Measurements from ENCODE around the gene CIBAR2.
A peak's percentile ranks its signal among the peaks of the same experiment; 100 is the strongest.

The CIBAR2 gene

DNA sequence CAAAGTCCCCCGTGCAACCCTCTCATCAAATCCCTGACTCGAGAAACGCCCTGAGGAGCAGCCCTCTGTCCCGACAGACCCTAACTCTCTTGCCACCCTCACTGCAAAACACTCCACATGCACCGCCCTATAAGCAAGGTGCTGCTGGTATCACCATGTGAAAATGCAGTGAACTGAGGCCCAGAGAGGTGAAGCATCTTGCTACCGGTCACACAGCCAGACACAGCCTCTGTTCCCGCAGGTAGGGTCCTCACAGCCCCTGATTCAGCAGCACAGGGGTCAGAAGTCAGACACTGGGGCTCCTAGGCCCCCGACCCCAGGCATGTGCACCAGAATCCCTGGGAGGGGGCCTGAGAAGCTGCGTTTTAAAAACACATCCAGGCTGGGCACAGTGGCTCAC is 1.1 kb downstream of the CIBAR2 start:
- DNase-seq (ENCODE audit: low read depth) = no peak
- TF ChIP-seq, protein P1, sequence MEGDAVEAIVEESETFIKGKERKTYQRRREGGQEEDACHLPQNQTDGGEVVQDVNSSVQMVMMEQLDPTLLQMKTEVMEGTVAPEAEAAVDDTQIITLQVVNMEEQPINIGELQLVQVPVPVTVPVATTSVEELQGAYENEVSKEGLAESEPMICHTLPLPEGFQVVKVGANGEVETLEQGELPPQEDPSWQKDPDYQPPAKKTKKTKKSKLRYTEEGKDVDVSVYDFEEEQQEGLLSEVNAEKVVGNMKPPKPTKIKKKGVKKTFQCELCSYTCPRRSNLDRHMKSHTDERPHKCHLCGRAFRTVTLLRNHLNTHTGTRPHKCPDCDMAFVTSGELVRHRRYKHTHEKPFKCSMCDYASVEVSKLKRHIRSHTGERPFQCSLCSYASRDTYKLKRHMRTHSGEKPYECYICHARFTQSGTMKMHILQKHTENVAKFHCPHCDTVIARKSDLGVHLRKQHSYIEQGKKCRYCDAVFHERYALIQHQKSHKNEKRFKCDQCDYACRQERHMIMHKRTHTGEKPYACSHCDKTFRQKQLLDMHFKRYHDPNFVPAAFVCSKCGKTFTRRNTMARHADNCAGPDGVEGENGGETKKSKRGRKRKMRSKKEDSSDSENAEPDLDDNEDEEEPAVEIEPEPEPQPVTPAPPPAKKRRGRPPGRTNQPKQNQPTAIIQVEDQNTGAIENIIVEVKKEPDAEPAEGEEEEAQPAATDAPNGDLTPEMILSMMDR (IDR thresholded peaks at IDR 0.05; ENCODE audit: insufficient read depth, low read depth, low read length, missing control alignments) = no peak
- no peak overlapping the region for H3K4me3 ChIP-seq (ENCODE audit: low read depth, low read length)

DNA sequence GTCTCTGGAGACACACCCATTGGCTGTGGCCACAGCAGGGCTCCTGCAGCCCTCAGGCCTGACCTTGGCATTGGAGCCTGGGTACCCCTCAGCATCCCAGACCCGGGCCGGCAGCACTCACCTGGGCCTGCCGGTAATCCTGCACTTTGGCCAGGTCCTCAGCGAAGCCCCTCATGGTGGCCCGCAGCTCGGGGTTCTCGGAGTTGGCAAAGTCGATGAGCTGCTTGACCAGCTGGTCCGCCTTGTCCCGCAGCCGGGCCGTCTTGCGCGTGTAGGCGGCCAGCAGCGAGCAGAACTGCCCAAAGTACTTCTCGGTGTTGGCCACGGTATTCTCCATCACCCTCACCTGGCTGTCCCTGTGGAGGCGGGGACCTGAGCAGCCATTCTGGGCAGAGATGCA is 2.2 kb downstream of the CIBAR2 start:
- TF ChIP-seq, protein P1 (IDR thresholded peaks at IDR 0.05; ENCODE audit: insufficient read depth, low read depth, low read length, missing control alignments) = no peak
- H3K4me3 ChIP-seq (ENCODE audit: low read depth, low read length) = no peak overlapping the region
- no peak for DNase-seq (ENCODE audit: low read depth)

DNA sequence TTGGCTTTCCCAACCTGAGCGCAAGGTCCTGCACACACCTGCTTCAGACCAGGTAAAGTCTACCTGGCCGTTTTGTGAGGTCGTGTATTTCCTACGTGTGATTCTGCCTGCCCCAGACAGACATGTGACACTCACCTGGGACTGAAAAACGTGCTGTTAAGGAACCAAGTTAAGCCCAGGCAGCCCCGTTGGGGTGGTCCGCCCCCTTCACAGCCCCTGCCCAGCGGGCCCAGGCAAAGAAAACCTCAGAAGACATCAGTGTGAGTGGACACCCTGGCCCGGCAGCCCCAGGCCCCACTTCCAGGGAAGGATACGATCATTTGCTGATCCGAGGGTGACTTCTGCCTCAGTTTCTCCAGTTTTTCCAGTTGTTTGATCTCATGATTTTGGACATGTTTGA is 4.7 kb downstream of the CIBAR2 start:
- no peak for DNase-seq (ENCODE audit: low read depth)
- TF ChIP-seq, protein P1 (IDR thresholded peaks at IDR 0.05; ENCODE audit: insufficient read depth, low read depth, low read length, missing control alignments) = no peak
- H3K4me3 ChIP-seq (ENCODE audit: low read depth, low read length) = no peak overlapping the region

DNA sequence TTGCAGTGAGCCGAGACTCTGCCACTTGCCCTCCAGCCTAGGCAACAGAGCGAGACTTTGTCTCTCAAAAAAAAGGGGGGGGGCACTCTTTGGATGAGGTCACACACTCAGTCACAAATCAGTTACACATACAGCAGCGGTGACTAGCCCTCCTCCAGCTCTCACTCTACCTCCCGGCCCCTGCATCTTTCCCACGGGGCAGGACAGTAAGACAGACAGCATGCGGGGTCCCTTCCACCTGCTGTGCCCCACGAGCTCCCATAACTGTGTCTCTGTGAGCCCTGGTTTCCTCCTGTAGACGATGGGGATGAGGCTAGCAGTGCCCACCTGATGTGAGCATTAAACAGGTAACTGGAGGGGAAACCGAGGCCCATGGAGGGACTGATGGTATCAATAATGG is 5.2 kb downstream of the CIBAR2 start:
- no peak overlapping the region for H3K4me3 ChIP-seq (ENCODE audit: low read depth, low read length)
- TF ChIP-seq, protein P1 (IDR thresholded peaks at IDR 0.05; ENCODE audit: insufficient read depth, low read depth, low read length, missing control alignments) = no peak
- DNase-seq (ENCODE audit: low read depth) = no peak

DNA sequence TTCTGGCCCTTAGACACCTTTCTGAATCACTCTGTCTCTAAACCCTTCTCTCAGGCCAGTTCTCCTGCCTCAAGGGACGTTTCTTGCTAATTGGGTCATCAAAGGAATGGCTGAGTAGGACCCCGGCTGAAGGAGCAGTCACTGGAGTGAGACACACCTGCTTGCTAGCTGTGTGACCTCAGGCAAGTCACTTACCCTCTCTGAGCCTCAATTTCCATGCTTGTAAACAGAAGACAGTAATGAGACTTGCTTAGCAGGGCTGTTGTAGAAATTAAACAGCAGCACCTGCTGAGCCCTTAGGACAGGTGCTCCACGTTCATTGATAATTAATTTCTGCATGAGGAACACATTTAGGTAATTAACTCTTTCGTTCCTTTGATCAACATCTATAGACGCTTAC is 6.8 kb downstream of the CIBAR2 start:
- no peak overlapping the region for H3K4me3 ChIP-seq (ENCODE audit: low read depth, low read length)
- no peak for DNase-seq (ENCODE audit: low read depth)
- TF ChIP-seq, protein P1 (IDR thresholded peaks at IDR 0.05; ENCODE audit: insufficient read depth, low read depth, low read length, missing control alignments) = no peak

DNA sequence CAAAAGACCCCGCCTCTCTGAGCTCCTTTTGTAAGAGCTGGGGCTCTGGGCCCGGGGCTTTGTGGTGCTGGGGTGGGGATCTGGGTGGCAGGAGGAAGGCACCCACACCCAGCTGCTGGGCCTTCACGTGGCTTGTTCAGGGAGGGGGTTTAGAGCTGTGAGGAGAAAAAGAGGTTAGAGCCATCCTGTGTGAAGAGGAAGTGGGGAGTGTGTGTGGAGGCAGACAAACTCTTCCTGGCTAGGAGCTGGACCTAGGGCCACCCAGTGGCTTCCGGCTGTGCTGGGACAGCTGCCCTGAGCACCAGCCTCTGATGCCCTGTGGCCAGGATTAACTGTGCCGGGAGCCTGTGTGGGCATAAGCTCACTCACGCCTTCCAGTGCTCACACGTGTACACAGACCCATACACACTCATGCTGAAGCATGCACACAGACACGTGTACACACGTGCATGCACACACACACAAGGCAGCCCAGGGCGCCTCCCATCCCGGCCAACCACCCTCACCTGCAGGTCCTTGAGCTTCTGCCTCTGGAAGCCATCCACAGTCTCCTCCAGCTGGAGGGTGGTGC is 7.4 kb downstream of the CIBAR2 start:
- DNase-seq (ENCODE audit: low read depth) = peak; percentile 64
- TF ChIP-seq, protein P1 (IDR thresholded peaks at IDR 0.05; ENCODE audit: insufficient read depth, low read depth, low read length, missing control alignments) = no peak
- no peak overlapping the region for H3K4me3 ChIP-seq (ENCODE audit: low read depth, low read length)

DNA sequence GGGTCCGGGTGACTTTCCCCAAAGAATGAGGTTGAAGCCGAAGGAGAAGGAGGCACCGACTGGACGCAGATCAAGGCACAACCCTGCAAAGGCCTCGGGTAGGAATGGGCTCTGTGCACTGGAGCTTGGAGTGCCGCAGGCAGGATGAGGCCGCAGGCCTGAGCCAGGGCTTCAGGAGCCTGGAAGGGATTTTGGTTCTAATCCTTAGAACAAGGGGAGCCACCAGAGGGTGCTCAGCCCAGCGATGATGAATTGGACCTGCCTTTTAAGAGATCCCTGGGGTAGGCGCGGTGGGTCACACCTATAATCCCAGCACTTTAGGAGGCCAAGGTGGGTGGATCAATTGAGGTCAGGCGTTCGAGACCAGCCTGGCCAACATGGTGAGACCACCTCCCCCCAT is 8.1 kb downstream of the CIBAR2 start:
- no peak overlapping the region for H3K4me3 ChIP-seq (ENCODE audit: low read depth, low read length)
- TF ChIP-seq, protein P1 (IDR thresholded peaks at IDR 0.05; ENCODE audit: insufficient read depth, low read depth, low read length, missing control alignments) = no peak
- DNase-seq (ENCODE audit: low read depth) = no peak

All from GM12865 (cell line).